WI38 (cell line): ENCODE results near the gene PRSS27.
"Not testable (repeated sequence)": the region's sequence is repeated elsewhere in the genome, so short reads cannot be mapped to it uniquely, and the experiment has no call there.

ENCODE experiments used
- H3K4me3 ChIP-seq: 2 replicates; pipeline ENCODE4 v1.5.1; 2011; ENCODE audit warnings: low read depth, mild to moderate bottlenecking, control low read depth, low read length
- CTCF ChIP-seq: IDR thresholded peaks from 2 replicates; pipeline ENCODE4 v1.5.1; 2012; ENCODE audit warnings: low read depth, mild to moderate bottlenecking, control low read depth, low read length

The PRSS27 gene

DNA sequence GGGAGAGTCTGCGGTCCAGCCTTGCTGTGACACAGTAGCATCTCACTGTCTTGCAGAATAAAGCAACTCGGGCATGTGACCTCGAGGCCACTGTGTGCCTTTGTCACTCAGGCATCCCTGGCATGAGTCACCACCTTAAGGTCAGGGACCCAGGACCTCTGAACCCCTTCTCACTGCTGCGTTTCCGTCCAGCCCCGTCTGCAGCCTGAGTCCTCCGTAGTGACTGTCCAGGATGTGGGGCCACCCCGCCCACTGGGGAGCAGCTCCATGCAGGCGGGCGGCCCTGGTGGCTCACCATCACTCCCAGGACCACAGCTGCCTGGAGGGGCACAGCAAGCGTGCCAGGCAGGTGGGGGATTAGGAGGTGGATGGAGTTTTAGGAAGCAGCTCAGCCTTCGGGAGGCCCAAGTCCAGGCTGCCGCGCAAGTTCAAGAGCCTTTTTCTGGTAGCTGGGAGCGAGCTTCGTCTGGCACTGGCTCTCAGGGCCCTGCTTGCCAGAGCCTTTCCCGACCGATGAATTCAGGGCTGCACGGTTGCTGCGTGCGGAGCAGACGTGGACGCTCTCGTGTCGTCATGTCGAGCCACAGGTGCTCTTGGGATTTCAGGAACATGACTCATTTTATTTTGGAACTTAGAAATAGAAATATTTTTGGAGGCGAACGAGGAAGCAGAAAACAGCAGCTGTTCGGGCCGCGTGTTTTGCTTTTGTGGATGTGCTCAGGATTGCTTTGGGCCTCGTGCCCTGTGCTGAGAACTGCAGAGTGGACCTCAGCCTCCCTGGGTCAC lies 20.9 kb downstream of the PRSS27 start:
- H3K4me3 ChIP-seq, result no peak overlapping the region
- TF ChIP-seq CTCF, result no peak

DNA sequence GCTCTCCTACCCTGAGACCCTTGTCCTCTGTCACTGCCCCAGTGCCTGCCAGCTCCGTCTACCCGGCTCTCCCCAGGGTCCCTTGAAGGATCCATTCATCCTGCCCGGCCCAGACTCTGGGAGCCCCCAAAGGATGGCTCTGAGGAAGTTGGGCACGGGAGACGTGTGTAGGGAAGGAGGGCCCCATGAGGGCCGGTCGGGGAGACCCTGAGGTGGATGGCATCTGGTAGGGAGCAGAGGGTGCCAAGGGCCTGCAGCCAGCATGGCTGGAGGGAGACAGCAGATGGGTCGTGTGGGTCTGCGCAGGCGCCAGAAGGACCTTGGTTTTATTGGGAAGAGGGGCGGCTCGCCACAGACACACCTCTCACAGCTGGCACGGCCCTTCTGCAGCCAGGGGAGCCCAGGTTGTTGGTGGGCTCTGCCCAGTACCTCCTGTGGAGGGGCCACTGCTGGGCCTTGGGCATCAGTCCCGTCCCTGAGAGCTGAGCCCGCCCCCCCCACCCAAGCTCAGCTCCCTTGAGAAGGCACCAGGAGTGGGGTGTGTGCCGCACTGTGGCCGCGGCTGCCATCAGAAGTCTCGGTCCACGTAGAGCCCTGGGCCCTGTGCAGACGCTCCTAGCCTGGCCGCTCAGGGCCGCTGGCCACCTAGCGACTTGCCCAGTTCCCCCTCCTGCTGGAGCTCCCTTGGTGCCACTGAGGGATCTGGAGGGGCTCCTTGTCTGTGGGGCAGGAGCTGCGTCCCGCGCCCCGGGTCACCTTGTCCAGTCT lies 21.7 kb downstream of the PRSS27 start:
- TF ChIP-seq CTCF, result no peak
- H3K4me3 ChIP-seq, result no peak overlapping the region

DNA sequence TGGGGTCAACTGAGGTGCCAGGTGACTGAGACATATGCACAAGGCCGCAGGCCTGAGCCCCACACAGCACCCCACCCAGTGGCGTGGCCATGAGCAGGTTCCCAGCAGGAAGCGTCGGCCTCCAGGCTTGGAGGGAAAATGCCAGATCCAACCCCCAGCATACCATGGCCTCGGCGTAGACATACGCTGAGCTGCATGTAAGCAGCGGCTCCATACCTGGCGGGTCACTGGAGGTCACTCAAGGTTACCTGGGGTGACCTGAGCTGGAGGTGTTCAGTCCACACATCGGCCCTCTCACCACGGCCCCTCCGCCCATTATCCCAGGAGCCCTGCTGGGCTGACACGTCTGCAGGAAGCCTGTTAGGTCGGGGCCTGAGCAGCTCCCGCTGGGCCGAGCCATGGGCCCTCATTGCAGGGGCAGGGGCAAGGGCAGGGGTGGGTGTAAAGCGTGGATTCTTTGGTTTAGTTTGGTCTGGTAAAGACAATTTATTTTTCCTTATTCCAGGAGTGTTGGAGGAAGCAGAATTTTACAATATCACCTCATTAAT lies 22.5 kb downstream of the PRSS27 start:
- no peak for TF ChIP-seq CTCF
- H3K4me3 ChIP-seq, result no peak overlapping the region

- not testable (repeated sequence) for H3K4me3 ChIP-seq
Measured at GRCh38 chr16:2696601-2697250, 23.3 kb downstream of the PRSS27 start.

- H3K4me3 ChIP-seq, result no peak overlapping the region
- TF ChIP-seq CTCF, result no peak
Measured at GRCh38 chr16:2692948-2693651, 26.9 kb downstream of the PRSS27 start.

DNA sequence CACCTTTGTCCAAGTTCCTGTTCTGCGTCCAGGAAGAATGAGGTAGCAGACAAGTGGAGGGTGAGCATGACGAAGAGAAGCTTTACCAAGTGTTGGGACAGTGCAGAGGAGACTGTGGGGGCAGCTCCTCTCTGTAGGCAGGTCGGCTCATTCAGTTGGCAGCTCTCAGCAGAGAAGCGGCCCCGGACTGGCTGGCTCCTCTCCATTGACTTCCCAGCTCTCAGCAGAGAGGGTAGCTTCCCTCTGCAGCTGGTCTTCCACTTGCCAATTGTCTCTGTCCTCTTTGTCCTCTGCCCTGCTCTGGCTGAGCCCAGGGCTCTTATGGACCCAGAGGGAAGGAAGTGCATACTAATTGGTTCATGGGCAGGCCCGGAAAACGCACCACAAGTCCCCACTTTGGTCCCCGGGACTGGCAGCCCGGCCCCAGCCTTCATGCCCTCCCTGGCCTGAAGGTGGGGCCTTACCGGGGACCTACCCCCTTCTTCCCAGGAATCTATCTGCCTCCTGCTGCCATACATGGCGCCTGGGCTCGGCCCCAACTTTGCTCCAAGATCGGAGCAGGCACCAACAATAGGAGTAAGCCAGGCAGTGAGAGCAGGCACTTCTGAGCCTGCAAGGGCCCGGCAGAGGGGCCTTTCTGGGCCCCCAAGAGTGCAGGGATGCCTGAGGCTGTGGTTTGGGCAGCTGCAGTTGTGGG lies 27.6 kb downstream of the PRSS27 start:
- TF ChIP-seq CTCF, result no peak
- H3K4me3 ChIP-seq, result no peak overlapping the region
